Retinal pigment epithelial cell (primary cell): ENCODE data around the gene CELSR1.

Experiments
- DNase-seq: peaks from one replicate; pipeline ENCODE4 v3.0.0-alpha.2; 2010; ENCODE audit warnings: low read depth
- H3K4me3 ChIP-seq: 2 replicates; pipeline ENCODE4 v1.5.1; 2011; ENCODE audit warnings: mild to moderate bottlenecking, low read length, control low read depth, moderate library complexity
- TF ChIP-seq, protein P1 (sequence below): conservative IDR thresholded peaks from 2 replicates; pipeline ENCODE4 v1.5.1; 2011; ENCODE audit warnings: low read depth, low read length, control low read depth, inconsistent platforms

The CELSR1 gene

DNA sequence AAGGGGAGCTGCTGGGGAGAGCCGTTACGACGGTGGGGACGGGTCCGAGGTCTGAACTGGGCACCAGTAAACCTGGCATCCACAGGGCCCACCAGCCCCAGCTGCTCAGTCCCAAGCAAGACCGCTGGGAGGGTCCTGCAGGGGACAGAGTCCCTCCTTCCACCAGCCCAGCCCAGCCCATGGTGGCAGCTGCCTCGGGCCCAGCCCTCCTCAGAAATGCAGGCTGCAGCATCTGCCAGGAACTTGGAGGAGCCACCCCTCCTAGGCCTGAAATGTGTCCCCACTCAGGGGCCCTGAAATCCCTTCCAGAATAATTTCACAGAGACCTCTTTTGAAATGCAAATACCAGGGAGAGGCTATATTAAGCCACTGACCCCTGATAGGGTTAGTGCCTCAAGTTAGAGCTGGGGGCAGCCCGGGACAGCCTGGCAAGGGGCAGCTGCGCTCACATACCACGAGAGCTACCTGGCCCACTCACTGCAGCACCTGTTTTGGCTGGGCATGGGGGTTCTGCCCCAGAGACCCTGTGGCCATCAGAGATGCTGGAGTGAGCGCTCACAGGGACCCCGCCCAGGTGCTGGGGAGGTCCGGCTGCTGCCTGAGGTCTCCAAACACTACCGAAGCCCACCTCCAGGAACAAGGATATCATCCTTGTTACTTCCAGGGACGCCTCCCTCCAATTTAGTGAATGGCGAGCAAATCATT, 53.1 kb downstream of the CELSR1 start:
- no peak for DNase-seq
- H3K4me3 ChIP-seq: no peak overlapping the region
- TF ChIP-seq, protein P1, sequence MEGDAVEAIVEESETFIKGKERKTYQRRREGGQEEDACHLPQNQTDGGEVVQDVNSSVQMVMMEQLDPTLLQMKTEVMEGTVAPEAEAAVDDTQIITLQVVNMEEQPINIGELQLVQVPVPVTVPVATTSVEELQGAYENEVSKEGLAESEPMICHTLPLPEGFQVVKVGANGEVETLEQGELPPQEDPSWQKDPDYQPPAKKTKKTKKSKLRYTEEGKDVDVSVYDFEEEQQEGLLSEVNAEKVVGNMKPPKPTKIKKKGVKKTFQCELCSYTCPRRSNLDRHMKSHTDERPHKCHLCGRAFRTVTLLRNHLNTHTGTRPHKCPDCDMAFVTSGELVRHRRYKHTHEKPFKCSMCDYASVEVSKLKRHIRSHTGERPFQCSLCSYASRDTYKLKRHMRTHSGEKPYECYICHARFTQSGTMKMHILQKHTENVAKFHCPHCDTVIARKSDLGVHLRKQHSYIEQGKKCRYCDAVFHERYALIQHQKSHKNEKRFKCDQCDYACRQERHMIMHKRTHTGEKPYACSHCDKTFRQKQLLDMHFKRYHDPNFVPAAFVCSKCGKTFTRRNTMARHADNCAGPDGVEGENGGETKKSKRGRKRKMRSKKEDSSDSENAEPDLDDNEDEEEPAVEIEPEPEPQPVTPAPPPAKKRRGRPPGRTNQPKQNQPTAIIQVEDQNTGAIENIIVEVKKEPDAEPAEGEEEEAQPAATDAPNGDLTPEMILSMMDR: no peak

DNA sequence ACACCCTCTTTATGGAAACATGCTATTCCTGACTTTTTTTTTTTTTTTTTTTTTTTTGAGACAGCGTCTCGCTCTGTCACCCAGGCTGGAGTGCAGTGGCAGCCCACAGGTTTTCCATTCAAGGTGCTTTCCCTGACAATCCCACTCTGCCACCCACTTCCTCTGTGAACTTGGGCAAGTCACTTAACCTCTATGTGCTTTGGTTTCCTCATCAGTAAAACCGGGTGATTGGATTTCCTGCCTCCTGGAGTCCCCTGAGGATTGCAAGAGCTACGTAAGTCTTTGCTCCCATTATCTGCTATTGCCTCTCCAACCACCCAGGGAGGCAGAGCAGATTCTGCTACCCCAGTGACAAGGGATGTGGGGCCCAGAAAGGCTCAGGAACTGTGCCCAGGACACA, 54.1 kb downstream of the CELSR1 start:
- no peak for DNase-seq
- TF ChIP-seq, protein P1: no peak
- no peak overlapping the region for H3K4me3 ChIP-seq

DNA sequence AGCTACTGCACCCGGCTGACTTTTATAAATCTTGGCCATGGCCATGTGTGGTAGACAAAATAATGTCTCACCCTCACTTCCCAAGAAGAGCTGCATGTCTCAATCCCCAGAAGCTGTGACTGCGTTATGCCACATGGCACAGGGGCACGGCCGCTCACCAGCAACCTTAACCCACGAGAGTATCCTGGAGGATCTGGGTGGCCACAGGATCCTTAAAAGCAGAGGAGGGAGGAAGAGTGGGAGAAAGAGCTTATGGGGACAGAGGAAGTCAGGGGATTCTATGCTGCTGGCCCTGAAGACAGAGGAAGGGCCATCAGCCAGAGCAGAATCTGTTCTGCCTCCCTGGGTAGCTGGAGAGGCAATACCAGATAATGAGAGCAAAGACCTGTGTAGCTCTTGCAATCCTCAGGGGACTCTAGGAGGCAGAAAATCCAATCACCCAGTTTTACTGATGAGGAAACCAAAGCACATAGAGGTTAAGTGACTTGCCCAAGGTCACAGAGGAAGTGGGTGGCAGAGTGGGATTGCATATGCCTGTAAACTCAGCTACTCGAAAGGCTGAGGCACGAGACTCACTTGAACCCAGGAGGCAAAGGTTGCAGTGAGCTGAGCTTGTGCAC, 55.3 kb downstream of the CELSR1 start:
- no peak for DNase-seq
- TF ChIP-seq, protein P1: no peak
- no peak overlapping the region for H3K4me3 ChIP-seq

DNA sequence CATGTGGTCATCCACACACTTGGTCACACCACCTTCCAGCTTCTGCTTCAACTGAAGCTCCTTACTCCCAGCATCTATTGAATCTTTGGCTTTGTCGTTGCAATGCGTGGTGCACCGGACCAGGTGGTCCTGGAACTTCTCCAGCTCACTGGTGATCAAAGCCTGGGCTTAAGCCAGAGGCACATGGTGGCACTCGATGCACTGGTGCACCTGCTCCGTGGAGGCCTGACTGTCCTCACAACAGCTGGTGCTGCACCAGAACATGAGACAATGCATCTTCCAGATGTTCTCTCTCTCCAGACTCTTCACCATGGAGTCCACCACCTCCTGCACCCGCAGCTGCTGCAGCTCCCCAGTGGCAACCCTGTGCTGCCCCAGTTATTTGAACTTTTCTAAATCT, 56.0 kb downstream of the CELSR1 start:
- TF ChIP-seq, protein P1: no peak
- DNase-seq: no peak
- no peak overlapping the region for H3K4me3 ChIP-seq

DNA sequence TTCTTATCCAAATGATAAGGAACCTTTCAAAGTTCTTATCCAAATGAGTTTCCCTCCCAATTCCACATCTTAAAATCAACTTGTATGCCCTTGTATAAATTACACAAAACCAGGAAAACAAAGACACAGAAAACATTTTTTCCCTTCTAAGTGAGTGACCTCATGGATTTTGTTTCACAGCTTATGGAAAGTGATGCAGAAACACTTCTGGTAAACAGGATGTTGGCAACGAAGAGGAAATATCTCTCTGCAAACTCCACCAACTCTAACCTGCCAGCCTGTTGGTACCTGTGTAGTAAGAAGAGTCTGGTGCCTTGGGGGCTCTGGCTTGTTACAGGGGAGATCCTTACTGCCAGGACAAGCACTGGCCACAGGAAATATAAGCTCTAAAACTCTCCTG, 57.0 kb downstream of the CELSR1 start:
- no peak overlapping the region for H3K4me3 ChIP-seq
- TF ChIP-seq, protein P1: no peak
- no peak for DNase-seq

DNA sequence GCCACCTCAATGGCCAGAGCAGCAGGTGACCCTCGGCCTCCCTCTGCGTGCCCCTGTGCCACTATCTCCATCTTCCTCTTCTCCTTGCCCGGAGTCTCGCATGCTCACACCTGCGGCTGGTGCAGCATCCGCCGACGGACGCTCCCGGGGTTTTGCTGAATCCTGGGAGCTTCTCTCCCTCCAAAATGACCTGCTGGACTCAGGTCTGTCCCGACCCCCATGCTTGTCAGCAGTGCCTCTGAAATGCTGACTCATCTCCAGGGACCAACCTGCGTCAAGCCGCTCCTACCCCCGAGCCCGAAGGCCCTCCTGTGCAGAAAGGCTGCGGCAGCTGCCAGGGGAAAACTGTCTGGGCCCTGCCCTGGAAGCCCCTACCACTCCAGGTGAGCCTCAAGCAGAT, 58.4 kb downstream of the CELSR1 start:
- TF ChIP-seq, protein P1: no peak
- H3K4me3 ChIP-seq: no peak overlapping the region
- no peak for DNase-seq

DNA sequence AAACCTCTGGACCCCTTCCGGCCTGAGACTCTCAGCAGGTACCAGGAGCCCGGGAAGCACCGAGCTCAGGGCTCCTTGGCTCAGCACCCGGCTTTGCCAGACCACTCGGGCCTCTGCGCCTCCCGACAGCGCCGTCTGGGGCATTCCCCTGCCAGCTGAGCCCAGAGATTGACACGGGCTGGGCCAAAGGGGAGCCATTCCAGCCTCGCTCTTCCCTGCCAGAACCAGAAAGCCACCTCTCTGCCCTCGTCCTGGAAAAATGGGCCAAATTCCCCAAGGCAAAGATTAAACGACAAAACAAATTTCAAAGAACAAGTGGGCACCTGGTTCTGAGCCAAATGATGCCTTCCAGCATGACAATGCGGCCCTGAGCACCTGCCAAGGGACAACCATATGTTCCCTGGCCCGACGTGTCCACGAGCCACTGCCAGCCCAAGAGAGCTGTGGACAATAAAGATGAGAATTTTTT, 59.3 kb downstream of the CELSR1 start:
- H3K4me3 ChIP-seq: no peak overlapping the region
- TF ChIP-seq, protein P1: no peak
- DNase-seq: no peak
